ENCODE results near the gene SPEM3. TPM values are rescaled to one million over a fixed set of nuclear protein-coding genes. Genes with fewer than 3 reads are reported as not detected.

The SPEM3 gene
- total RNA-seq = 10 to 100 TPM in 1 of 2 donors, 1 to 10 TPM in 1; 5.7 to 18.8 TPM
- polyA plus RNA-seq (ENCODE audit: insufficient read depth, low read depth, low replicate concordance) = 63.0 TPM
- long read RNA-seq, donor 1 = 0 reads
- long read RNA-seq, donor 2 = 0 reads

DNA sequence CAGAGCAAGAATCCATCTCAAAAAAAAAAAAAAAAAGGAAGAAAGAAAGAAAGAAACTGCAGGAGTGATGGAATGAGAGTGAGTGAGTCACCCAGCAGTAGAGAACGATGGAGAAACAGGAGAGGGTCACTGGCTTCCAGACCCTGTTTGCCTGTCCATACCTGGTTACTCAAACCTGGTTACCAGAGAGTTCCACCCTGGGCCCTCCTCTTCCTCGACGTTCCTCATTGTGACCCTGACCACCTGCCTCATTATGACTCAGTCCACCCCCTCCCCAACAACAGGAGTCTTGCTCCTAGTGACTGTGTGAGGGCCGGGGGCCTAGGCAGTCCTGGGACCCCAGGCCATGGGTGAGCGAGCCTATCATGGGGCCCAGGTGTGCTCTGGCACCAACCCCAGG lies at the start of gene SPEM3:
Gene SPEM3, plus strand, starts transcription at position 301 of the 400 bp plus-strand sequence. Its CDS starts 46 bp downstream, at position 347.
- no peak for TF ChIP-seq CTCF (IDR thresholded peaks at IDR 0.05)
- no peak for TF ChIP-seq POLR2A (IDR thresholded peaks at IDR 0.05)
- H3K27me3 ChIP-seq = no peaks in the 10 kb centered on the region
- 56 to 71% methylated on average over 4 to 5 of the region's 5 CpGs for WGBS, 2 donors
- no peak within 1 kb of the TSS for H3K27ac ChIP-seq
- H3K4me1 ChIP-seq = no peaks in the 10 kb centered on the region
- DNase-seq = no peak
- H3K4me3 ChIP-seq = no peak within 1 kb of the TSS
- H3K9me3 ChIP-seq = no peaks in the 10 kb centered on the region
- intact Hi-C loops (cut with DNase I; ENCODE audit: low total_unique reads) = no loop called here
- H3K36me3 ChIP-seq (ENCODE audit: low read depth, missing control alignments) = no peaks in the 10 kb centered on the region

DNA sequence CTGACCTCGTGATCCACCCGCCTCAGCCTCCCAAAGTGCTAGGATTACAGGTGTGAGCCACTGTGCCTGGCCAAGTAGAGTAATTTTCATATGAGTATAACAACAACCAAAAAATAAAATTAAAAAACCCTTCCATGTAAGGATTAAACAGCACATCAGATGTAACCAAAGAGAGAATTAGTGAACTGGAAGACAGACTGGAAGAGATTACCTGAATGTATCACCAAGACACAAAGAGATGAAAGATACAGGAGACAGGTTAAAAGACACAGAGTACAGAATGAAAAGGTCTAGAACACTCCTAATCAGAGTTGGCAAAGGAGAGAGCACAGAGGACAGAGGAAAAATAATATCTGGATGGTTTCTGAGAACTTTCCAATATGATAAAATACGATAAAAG lies 49.5 kb upstream of the SPEM3 start:
- H3K4me1 ChIP-seq = peaks cover 26% of the 10 kb centered on the region
- intact Hi-C loops (cut with DNase I; ENCODE audit: low total_unique reads) = no loop called here
- no peak overlapping the region for H3K4me3 ChIP-seq
- no peaks in the 10 kb centered on the region for H3K27me3 ChIP-seq
- no peak for DNase-seq
- no peak for TF ChIP-seq POLR2A (IDR thresholded peaks at IDR 0.05)
- no peak for TF ChIP-seq CTCF (IDR thresholded peaks at IDR 0.05)
- H3K36me3 ChIP-seq (ENCODE audit: low read depth, missing control alignments) = no peaks in the 10 kb centered on the region
- WGBS, 2 donors = 91 to 99% methylated on average over 3 of the region's 3 CpGs
- no peaks in the 10 kb centered on the region for H3K9me3 ChIP-seq
- H3K27ac ChIP-seq = no peak overlapping the region

DNA sequence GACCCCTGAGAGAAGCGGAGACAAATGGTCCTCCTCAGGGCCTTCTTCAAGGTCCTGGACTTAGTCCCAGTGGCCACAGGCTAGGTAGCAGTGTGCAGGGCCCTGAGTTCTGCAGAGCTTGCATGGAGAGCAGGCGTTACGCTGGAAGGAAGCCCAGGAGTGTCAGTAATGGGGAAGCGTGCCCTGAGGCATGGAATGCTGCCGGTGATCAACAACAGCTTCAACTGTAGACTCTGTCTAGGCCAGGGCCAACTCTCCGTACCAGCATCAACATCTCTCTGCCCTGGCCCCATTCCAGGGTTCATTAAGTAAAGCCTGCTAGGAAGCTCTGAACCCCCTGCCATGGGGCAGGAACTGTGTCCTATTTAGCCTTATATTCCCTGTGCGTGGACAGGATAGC lies 48.3 kb upstream of the SPEM3 start:
- peak overlapping the region; percentile 34 to 61 for H3K4me3 ChIP-seq
- no peaks in the 10 kb centered on the region for H3K36me3 ChIP-seq (ENCODE audit: low read depth, missing control alignments)
- WGBS, 2 donors = 18 to 29% methylated on average over 4 to 7 of the region's 7 CpGs
- TF ChIP-seq POLR2A (IDR thresholded peaks at IDR 0.05) (no peak), CTCF (IDR thresholded peaks at IDR 0.05) (no peak)
- intact Hi-C loops (cut with DNase I; ENCODE audit: low total_unique reads) = no loop called here
- H3K27me3 ChIP-seq = no peaks in the 10 kb centered on the region
- H3K4me1 ChIP-seq = peaks cover 28% of the 10 kb centered on the region
- H3K27ac ChIP-seq = no peak overlapping the region
- DNase-seq = peak; percentile 42
- no peaks in the 10 kb centered on the region for H3K9me3 ChIP-seq

DNA sequence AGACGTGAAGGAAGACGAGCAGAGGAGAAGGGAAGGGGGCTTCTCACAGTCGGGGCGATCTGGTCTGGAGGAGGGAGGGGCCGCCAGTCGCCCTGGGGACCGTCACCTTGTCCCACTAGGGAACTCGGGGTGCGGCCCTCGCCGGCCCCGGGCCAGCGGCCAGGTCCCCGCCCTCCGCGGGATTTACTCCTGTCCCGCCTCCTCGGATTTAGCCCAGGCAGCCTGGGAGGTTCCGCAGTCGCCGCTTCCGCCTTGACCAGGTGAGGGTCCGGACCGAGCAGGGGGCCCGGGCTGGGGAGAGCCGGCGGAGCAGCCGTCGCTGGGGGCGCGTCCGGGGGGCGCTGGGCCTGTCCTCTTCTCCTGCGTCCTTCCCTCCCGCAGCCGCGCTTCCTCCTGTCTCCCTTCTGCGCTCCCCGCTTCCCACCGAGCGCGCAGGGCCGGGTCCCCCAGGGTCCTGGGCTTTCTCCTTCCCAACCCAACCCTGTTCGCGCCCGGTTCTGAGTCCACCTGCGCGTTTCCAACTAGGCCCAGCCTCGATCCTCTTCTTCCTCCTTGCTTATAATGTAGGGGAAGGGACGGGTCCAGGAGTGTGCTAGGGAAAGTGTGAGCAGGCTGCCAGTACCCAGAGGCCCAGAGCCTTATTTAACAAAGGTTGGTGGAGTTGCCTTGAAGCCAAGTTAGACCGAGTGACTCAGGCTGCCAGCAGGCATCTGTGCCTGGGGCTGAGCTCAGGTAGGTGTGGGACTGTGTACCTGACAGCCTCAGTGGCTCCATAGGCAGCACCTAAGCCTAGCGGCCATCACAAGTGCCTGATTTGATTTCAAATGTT lies 47.6 kb upstream of the SPEM3 start, which contains the start of gene TNK1:
Gene TNK1, plus strand, starts transcription at position 235 of the 829 bp plus-strand sequence. CDS start 1,838 bp downstream, outside the sequence.
- no peaks in the 10 kb centered on the region for H3K36me3 ChIP-seq (ENCODE audit: low read depth, missing control alignments)
- H3K27me3 ChIP-seq = no peaks in the 10 kb centered on the region
- peaks cover 28% of the 10 kb centered on the region for H3K4me1 ChIP-seq
- peak within 1 kb of the TSS; percentile 34 to 61 for H3K4me3 ChIP-seq
- no peaks in the 10 kb centered on the region for H3K9me3 ChIP-seq
- intact Hi-C loops (cut with DNase I; ENCODE audit: low total_unique reads) = no loop called here
- TF ChIP-seq POLR2A (IDR thresholded peaks at IDR 0.05) = no peak
- TF ChIP-seq CTCF (IDR thresholded peaks at IDR 0.05) = no peak
- peak within 1 kb of the TSS in 1 of 2 donors; percentile 33 for H3K27ac ChIP-seq
- WGBS, 2 donors = 4 to 7% methylated on average over 19 to 52 of the region's 52 CpGs
- peak; percentile 59 for DNase-seq
